ENCODE measurements around the gene OR4A5.
"Not testable (repeated sequence)": the region's sequence is repeated elsewhere in the genome, so short reads cannot be mapped to it uniquely, and the experiment has no call there.

Gene OR4A5, protein sequence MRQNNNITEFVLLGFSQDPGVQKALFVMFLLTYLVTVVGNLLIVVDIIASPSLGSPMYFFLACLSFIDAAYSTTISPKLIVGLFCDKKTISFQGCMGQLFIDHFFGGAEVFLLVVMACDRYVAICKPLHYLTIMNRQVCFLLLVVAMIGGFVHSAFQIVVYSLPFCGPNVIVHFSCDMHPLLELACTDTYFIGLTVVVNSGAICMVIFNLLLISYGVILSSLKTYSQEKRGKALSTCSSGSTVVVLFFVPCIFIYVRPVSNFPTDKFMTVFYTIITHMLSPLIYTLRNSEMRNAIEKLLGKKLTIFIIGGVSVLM

DNA sequence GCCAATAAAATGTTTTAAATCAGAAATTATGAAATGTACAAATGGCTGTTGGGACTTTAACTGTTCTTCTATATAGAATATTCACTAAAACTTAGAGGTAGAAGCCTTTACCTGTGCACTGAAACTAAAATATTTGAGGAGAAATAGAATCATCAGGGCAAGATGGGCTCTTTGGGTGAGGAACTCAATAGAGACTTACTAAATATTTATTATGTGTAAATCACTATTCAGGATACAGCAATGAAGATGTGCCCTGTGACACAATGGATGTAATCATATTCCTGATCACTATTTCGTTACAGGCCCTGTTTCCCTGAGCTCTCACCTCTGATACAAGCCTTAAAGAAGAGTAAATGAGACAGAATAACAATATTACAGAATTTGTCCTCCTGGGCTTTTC lies at the start of gene OR4A5:
TSS of gene OR4A5 (plus strand) at position 301 of the 400 bp plus-strand sequence. CDS start at position 354, 53 bp downstream.
- H3K4me3 ChIP-seq (ENCODE audit: low read depth, low read length); H3K9me3 ChIP-seq (ENCODE audit: control insufficient read depth, insufficient read depth, low read length); H3K36me3 ChIP-seq (ENCODE audit: control insufficient read depth, insufficient read depth, low read length); H3K4me1 ChIP-seq (ENCODE audit: control insufficient read depth, insufficient read depth, low read length); H3K27me3 ChIP-seq (ENCODE audit: control insufficient read depth, insufficient read depth, low read length); H3K9ac ChIP-seq (ENCODE audit: low read depth, low read length): not testable (repeated sequence)

DNA sequence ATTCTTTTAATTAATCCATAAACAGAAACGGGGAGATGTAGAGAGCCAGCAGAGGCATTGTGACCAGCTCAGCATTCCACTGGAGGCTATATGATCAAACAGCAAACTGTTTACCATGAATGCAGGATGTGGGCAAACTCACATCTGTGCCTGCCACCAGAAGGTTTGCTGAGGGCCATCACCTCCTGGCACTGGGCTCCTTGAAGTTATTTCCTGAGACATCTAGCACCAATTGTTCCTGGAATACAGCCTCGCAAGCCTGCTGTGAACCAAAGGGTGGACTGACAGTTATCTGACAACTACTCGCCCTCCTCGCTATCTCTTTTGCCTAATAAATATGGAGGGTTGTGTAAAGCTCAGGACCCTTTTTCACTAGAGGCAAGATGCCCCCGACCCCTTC lies 13.5 kb downstream of the OR4A5 start:
- H3K27me3 ChIP-seq (ENCODE audit: control insufficient read depth, insufficient read depth, low read length); H3K36me3 ChIP-seq (ENCODE audit: control insufficient read depth, insufficient read depth, low read length); H3K9ac ChIP-seq (ENCODE audit: low read depth, low read length); H3K4me3 ChIP-seq (ENCODE audit: low read depth, low read length); H3K4me1 ChIP-seq (ENCODE audit: control insufficient read depth, insufficient read depth, low read length); H3K9me3 ChIP-seq (ENCODE audit: control insufficient read depth, insufficient read depth, low read length): not testable (repeated sequence)

Data from iPS-15b (cell line).